Stromal cell of bone marrow (primary cell): ENCODE data around the gene ARG1.
"Not testable (repeated sequence)": the region's sequence is repeated elsewhere in the genome, so short reads cannot be mapped to it uniquely, and the experiment has no call there.

Experiments used
- DNase-seq: peaks from one replicate; pipeline ENCODE4 v3.0.0-alpha.2; 2012; ENCODE audit warnings: low read depth

The ARG1 gene

DNA sequence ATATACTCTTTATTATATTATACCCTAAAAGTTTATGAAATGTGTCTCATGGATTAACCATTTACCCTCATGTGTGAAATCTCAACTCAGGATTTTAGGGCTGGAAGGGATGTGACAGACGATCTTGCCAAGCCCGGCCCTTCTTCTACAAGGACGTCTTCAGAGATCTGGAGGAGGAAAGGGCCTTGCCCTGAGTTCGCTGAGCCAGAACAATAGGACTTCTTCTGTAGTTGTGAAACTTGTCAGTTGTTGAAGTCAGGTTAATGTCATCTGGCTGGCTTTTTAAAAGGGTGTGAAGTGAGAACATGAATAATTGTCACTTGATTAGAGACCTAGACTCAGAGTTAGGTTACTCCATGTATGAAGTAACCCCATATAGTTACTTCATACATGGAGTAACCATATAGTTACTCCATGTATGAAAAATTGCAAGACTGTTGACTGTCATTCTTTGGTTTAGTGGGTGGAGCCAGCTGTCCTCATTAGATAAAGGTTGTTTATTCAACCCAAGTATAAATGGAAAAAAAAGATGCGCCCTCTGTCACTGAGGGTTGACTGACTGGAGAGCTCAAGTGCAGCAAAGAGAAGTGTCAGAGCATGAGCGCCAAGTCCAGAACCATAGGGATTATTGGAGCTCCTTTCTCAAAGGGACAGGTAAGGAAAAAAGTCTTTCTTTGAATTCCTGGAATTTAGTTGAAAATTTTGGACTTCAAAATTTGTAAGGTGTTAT is at the start of gene ARG1:
Gene ARG1 (plus strand): TSS at position 541 of the 730 bp plus-strand sequence. CDS start 57 bp downstream, at position 598.
- no peak for DNase-seq

DNA sequence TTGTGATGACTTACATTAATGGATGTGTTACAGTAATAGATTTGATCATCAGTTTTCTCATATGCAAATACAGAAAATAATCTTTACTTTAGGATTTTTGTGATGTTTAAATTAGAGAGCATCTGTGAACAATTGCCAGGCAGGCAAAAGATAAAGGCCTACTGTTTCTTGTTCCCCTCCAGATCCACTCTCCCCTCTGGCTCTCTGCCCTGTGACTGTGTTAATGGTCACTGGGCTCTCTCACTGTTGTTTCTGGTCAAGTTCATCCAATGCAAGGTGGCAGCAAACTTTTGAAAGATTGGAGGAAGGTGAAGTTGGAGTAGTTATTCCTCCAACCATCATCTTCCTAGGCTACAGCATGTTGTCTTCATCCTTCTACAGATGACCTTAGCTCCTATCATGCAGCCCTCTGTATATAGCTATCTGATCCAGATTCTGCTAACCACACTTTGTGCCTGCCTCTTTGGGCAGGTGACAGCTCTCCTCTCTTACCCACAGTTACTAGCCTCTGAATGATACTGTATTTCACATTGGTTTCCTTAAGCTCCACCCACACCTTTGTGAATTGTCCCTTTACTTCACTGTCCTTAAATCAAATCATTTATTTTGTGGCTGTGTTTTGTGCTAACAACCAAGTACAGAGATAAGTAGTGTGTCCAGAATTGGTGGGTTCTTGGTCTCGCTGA is 48.9 kb upstream of the ARG1 start:
- no peak for DNase-seq

DNA sequence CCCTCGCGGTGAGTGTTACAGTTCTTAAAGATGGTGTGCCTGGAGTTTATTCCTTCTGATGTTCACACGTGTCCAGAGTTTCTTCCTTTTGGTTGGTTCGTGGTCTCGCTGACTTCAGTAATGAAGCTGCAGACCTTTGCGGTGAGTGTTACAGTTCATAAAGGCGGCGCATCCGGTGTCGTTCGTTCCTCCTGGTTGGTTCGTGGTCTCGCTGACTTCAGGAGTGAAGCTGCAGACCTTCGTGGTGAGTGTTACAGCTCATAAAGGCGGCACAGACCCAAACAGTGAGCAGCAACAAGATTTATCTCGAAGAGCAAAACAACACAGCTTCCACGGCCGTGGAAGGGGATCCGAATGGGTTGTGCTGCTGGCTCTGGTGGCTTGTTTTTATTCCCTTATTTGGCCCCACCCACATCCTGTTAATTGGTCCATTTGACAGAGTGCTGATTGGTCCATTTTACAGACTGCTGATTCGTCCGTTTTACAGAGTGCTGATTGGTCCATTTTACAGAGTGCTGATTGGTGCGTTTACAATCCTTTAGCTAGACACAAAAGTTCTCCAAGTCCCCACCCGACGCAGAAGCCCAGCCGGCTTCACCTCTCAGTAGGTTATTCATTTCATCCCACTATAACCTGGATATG is 48.2 kb upstream of the ARG1 start:
- no peak for DNase-seq

DNA sequence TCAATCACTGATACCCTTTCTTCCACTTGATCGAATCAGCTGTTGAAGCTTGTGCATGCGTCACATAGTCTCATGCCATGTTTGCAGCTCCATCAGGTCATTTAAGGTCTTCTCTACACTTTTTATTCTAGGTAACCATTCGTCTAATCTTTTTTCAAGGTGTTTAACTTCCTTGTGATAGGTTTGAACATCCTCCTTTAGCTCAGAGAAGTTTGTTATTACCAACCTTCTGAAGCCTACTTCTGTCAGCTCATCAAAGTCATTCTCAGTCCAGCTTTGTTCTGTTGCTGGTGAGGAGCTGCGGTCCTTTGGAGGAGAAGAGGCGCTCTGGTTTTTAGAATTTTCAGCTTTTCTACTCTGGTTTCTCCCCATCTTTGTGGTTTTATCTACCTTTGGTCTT is 42.1 kb upstream of the ARG1 start:
- not testable (repeated sequence) for DNase-seq

GRCh38 chr6:131531681-131532080 is 41.3 kb upstream of the ARG1 start:
- DNase-seq = not testable (repeated sequence)

- no peak for DNase-seq
Measured at GRCh38 chr6:131532580-131533039, 40.4 kb upstream of the ARG1 start.

GRCh38 chr6:131538615-131539014 is 34.4 kb upstream of the ARG1 start:
- not testable (repeated sequence) for DNase-seq

DNA sequence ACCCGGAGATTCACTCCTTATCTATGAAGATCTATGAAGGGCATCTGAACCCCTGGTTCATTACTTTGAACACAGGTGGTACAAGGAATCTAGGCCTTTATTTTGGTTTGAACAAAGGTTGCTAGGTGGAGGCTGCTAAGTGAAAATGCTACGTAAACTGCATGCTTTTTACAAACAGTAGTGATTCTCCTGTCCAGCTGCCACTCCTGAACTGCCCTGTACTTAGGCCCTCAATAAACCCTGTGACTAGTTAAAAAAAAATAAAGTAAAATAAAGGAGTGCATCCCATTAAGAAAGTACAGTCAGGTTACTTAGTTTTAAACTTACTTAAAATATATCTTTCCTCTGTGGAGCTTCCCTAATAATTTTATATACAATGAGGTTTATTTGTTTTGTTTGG is 27.7 kb upstream of the ARG1 start:
- DNase-seq = no peak

DNA sequence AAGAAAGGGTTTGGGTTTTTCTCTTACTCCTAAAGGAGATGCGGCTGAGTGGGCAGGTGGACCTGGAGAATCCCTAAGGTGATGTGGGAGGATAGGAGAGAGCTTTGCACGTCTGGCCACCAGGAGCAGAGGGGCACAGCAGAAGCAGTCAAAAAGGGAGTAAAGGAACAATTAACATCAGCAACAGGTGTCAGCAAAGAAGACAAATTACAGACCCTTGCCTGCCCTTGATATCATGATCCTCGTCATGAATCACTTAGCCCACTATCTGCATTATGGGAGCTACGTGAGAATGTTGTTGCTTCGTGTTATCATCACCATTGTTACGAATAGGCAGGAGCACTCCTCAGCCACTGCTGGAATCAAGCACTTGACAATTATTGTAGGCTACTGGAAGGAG is 25.5 kb upstream of the ARG1 start:
- DNase-seq = no peak

DNA sequence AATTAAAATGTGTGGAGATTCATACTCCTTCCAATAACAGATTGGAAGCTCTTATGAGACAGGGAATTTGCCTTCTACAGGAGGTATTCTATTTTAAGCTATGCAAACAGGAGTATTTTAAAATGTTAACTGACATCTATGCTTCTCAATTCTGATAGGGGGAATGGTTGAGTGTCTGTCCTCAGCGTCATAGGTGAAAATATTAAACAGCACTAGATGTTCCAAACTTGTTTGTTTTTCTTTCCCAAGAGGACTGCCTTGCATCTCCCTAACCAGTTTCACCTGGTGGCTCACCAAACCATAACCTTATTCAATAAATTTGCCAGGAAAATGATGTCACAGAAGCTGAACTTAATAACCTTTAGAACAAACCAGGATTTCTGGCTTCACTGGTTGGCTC is 24.6 kb upstream of the ARG1 start:
- no peak for DNase-seq

GRCh38 chr6:131549811-131550210 is 23.2 kb upstream of the ARG1 start:
- no peak for DNase-seq

DNA sequence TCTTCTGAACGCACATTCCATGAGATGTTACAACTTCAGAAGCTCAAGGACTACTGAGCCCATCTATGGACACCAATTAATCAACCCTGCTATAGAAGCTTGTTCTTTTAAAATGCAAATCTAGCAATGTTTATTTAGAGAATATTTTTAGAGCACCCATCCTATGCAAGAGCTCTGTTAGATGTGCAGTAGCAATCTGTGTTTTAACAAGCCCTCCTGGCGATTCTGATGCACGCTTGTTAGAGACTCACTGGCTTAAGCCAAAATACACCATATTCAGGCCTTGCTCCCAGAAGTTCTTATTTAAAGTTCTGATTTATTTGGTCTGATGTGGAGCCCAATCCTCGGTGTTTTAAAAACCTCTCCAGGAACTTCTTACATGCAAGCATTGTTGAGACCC is 21.1 kb upstream of the ARG1 start:
- no peak for DNase-seq

- no peak for DNase-seq
Measured at GRCh38 chr6:131552572-131552971, 20.5 kb upstream of the ARG1 start.

- no peak for DNase-seq
Measured at GRCh38 chr6:131555992-131556391, 17.0 kb upstream of the ARG1 start.

- no peak for DNase-seq
Measured at GRCh38 chr6:131558922-131559321, 14.1 kb upstream of the ARG1 start.

DNA sequence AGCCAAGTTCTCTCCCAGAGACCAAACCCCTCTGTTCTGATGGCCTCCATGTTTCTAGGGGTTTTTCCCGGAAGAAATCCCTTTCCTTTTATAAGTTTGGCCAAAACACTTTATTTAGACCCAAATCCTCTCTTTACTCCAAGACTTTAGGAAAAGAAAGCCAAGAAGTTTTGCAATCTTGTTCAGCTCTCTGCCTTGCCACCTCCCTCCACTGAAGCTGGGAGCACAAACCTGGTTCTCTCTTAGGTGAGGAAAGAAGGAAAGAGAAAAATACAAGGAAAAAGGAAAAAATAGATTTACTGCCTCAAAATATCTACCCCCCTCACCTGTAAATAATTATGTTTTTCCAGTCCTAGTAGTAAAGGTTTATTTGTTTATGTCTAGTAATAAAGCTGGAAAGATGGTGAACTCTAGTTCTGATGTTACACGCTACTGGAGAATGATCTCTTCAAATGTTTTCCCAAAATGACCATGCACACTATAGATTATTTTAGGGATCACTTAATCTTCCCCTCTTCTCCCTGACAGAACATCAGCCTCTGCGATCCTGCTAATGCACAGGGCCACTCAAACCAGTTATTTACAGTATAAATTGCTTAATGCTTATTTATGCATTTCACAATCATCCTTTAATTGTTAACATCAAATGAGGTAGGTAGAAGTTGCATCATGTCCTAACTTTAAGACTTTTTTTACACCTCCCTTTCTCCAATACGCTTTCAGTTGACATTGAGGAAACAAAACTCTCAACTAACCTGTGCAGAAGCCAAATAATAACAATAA is 10.9 kb upstream of the ARG1 start:
- DNase-seq = no peak

- no peak for DNase-seq
Measured at GRCh38 chr6:131565056-131565455, 8.0 kb upstream of the ARG1 start.

DNA sequence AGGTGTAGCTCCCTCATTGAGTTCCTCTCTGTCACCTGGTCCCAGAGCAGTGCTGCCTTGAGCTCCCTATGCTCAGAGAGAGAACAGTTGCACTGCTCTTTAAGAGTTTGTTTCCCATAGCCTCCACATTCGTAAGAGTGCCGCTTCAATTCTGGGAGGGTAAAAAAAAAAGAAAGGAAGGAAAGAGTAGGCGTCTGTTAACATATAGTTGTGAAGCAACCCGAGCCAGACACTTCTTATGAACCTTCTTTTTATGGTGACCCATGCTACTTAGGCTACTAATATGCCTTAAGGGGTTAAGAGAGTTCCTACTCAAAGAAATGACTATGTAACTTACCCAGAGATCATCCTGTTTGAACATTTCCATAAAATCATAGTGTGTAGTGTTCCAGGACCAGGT is 4.3 kb upstream of the ARG1 start:
- no peak for DNase-seq

DNA sequence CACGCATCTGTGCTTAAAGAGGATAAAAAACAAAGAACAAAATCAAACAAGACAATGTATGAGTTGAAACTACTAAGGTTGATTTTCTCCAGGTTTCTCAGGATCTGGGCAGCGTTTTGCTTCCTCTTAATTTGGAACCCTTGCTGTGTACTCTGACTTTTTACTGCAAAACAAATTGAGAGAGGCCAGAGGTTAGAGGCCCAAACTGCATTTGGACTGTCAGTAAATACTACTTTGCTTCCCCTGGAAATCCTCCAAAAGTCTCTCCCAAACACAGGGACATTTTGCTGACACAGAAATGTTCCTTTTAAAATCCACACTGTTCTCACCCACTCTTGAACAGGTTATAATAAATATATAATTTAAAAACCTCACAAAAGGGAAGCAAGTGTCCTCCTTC is 1.1 kb downstream of the ARG1 start:
- no peak for DNase-seq

- no peak for DNase-seq
Measured at GRCh38 chr6:131574686-131575085, 1.7 kb downstream of the ARG1 start.

DNA sequence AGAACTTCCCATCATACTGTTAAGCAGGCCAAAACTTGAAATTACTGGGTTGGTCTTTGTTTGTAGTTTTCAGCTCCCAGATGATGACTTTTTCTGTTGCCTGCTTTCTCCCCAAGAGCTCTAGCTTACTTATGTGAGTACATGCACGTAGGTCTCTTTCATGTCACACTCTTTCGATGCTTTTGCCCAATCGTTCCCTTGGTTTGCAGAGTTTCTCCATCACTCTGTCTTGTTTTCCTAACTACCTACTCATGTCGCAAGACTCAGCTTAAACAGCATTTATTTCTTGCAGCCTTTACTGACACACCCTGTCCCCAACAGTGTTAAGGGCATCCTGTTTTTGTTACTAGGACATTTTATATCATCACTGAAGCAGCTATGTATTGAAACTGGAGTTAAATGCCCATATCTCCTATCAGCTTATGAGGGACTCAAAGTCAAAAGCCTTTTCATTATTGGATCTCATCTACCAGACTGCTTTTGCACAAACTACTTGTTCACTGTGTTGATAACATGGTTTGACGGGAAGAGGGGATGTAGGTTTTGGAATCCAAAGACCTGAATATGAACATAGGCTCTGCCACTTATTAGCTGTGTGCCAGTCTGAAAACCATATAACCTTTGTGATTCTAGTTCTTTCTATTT is 2.9 kb downstream of the ARG1 start:
- DNase-seq = no peak

- DNase-seq = no peak
Measured at GRCh38 chr6:131581523-131581922, 8.5 kb downstream of the ARG1 start.
